GM19468 (cell line): ENCODE measurements around the gene COMMD4.
"Not testable (repeated sequence)": the region's sequence is repeated elsewhere in the genome, so short reads cannot be mapped to it uniquely, and the experiment has no call there.

ENCODE experiments used
- ATAC-seq: cut with Tn5 transposase; IDR thresholded peaks from one replicate; pipeline ENCODE4 v1.9.1; 2021; ENCODE audit warnings: mild to moderate bottlenecking, moderate library complexity, moderate number of reproducible peaks; ENCODE audit not compliant: unreplicated experiment; ENCODE audit errors: extremely low read depth

The COMMD4 gene

GRCh38 chr15:75367913-75368688 is 32.2 kb downstream of the COMMD4 start, which contains the start of gene MAN2C1:
MAN2C1 (minus strand) TSS chr15:75368607; CDS start chr15:75368583, 24 bp downstream.
- peak; percentile 77 for ATAC-seq

- ATAC-seq = no peak
These were observed 32.9 kb downstream of the COMMD4 start for GRCh38 chr15:75368689-75369239.

GRCh38 chr15:75369897-75370581 is 34.2 kb downstream of the COMMD4 start:
- no peak for ATAC-seq

GRCh38 chr15:75371486-75371885 is 35.6 kb downstream of the COMMD4 start:
- ATAC-seq = no peak

GRCh38 chr15:75371901-75372688 is 36.2 kb downstream of the COMMD4 start:
- ATAC-seq = no peak

GRCh38 chr15:75380773-75381172 is 44.9 kb downstream of the COMMD4 start:
- no peak for ATAC-seq

GRCh38 chr15:75383986-75384385 is 48.1 kb downstream of the COMMD4 start:
- not testable (repeated sequence) for ATAC-seq
